DND-41 (cell line): ENCODE results near the gene ZIC1.

Experiments used
- ATAC-seq: fragments of 200-7000 bp; cut with Tn5 transposase; 3 replicates; pipeline ENCODE4 v1.9.1; 2021; ENCODE audit warnings: low read depth; ENCODE audit not compliant: insufficient read depth
- DNase-seq: peaks from one replicate; pipeline ENCODE4 v3.0.0-alpha.2; 2020
- H2AFZ ChIP-seq: 2 replicates; pipeline ENCODE4 v1.6.0; 2012; ENCODE audit warnings: low read depth, low read length
- H3K27ac ChIP-seq: 2 replicates; pipeline ENCODE4 v1.5.1; 2012; ENCODE audit warnings: low read length, inconsistent platforms
- H3K27me3 ChIP-seq: fragments of 200-600 bp; sonication (generic); 2 replicates; pipeline ENCODE4 v1.6.0; 2012; ENCODE audit warnings: low read length, mild to moderate bottlenecking, inconsistent platforms; ENCODE audit not compliant: insufficient read depth, poor library complexity
- H3K36me3 ChIP-seq: 2 replicates; pipeline ENCODE4 v1.5.1; 2012; ENCODE audit warnings: low read length, inconsistent platforms; ENCODE audit not compliant: insufficient read depth
- H3K4me1 ChIP-seq: 2 replicates; pipeline ENCODE4 v1.5.1; 2012; ENCODE audit warnings: mild to moderate bottlenecking, low read length; ENCODE audit not compliant: insufficient read depth
- H3K4me2 ChIP-seq: 2 replicates; pipeline ENCODE4 v1.6.0; 2012; ENCODE audit warnings: mild to moderate bottlenecking, moderate library complexity, low read length, inconsistent platforms; ENCODE audit not compliant: insufficient read depth
- H3K4me3 ChIP-seq, 2 experiments: fragments of 200-600 bp in 1 of 2; shearing (Covaris generic) in 1 of 2; 2 replicates each; pipeline ENCODE4 v1.5.1; 2012 to 2016; ENCODE audit warnings: inconsistent platforms in 2 of 2, low read length in 2 of 2, mild to moderate bottlenecking in 2 of 2, low read depth in 1 of 2, moderate library complexity in 1 of 2
- H3K79me2 ChIP-seq: 2 replicates; pipeline ENCODE4 v1.6.0; 2012; ENCODE audit warnings: low read length, inconsistent platforms; ENCODE audit not compliant: insufficient read depth
- H3K9ac ChIP-seq: 2 replicates; pipeline ENCODE4 v1.6.0; 2012; ENCODE audit warnings: low read depth, mild to moderate bottlenecking, inconsistent platforms, low read length, moderate library complexity
- H3K9me3 ChIP-seq: 2 replicates; pipeline ENCODE4 v1.5.1; 2012; ENCODE audit warnings: low read length, moderate library complexity, mild to moderate bottlenecking, inconsistent platforms; ENCODE audit not compliant: insufficient read depth, severe bottlenecking
- H4K20me1 ChIP-seq: 2 replicates; pipeline ENCODE4 v1.6.0; 2012; ENCODE audit warnings: low read length; ENCODE audit not compliant: insufficient read depth
- EZH2 ChIP-seq: IDR thresholded peaks from 3 replicates; pipeline ENCODE4 v1.6.1; 2012; ENCODE audit warnings: borderline replicate concordance, low read depth, mild to moderate bottlenecking, moderate library complexity, low read length, inconsistent platforms; ENCODE audit not compliant: severe bottlenecking
- TF ChIP-seq, protein P1 (sequence below): IDR thresholded peaks from 2 replicates; pipeline ENCODE4 v1.5.1; 2012; ENCODE audit warnings: borderline replicate concordance, low read length, moderate library complexity, mild to moderate bottlenecking; ENCODE audit not compliant: poor library complexity, severe bottlenecking; ENCODE audit errors: extremely low read depth

Gene ZIC1

GRCh38 chr3:147406028-147406931 is 2.9 kb upstream of the ZIC1 start, which contains the start of gene ZIC4:
TSS of gene ZIC4 (minus strand) at chr3:147406543. CDS start at chr3:147402797, 3,746 bp downstream.
- Histone ChIP-seq H3K9ac (no peak within 1 kb of the TSS), H3K36me3 (no peaks in the 10 kb centered on the region), H3K9me3 (peaks cover 10% of the 10 kb centered on the region), H3K79me2 (no peaks in the 10 kb centered on the region), H3K4me3 (no peak within 1 kb of the TSS), H3K27ac (no peak within 1 kb of the TSS), H3K4me2 (no peak within 1 kb of the TSS), H4K20me1 (no peaks in the 10 kb centered on the region), H2AFZ (no peak within 1 kb of the TSS), H3K27me3 (no peaks in the 10 kb centered on the region), H3K4me1 (no peaks in the 10 kb centered on the region)
- ATAC-seq (no peak), DNase-seq (no peak)
- TF ChIP-seq EZH2 = no peak
- TF ChIP-seq, protein P1, sequence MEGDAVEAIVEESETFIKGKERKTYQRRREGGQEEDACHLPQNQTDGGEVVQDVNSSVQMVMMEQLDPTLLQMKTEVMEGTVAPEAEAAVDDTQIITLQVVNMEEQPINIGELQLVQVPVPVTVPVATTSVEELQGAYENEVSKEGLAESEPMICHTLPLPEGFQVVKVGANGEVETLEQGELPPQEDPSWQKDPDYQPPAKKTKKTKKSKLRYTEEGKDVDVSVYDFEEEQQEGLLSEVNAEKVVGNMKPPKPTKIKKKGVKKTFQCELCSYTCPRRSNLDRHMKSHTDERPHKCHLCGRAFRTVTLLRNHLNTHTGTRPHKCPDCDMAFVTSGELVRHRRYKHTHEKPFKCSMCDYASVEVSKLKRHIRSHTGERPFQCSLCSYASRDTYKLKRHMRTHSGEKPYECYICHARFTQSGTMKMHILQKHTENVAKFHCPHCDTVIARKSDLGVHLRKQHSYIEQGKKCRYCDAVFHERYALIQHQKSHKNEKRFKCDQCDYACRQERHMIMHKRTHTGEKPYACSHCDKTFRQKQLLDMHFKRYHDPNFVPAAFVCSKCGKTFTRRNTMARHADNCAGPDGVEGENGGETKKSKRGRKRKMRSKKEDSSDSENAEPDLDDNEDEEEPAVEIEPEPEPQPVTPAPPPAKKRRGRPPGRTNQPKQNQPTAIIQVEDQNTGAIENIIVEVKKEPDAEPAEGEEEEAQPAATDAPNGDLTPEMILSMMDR = no peak

- Histone ChIP-seq H3K9ac (no peak overlapping the region), H4K20me1 (no peaks in the 10 kb centered on the region), H3K4me2 (no peak overlapping the region), H3K9me3 (peaks cover 10% of the 10 kb centered on the region), H3K4me3 (no peak overlapping the region), H3K4me1 (no peaks in the 10 kb centered on the region), H3K27ac (no peak overlapping the region), H3K36me3 (no peaks in the 10 kb centered on the region), H3K27me3 (no peaks in the 10 kb centered on the region), H2AFZ (no peak overlapping the region), H3K79me2 (no peaks in the 10 kb centered on the region)
- DNase-seq = no peak
- no peak for ATAC-seq
- TF ChIP-seq, protein P1 = no peak
- no peak for TF ChIP-seq EZH2
Observed at GRCh38 chr3:147407114-147407497, 2.1 kb upstream of the ZIC1 start.

DNA sequence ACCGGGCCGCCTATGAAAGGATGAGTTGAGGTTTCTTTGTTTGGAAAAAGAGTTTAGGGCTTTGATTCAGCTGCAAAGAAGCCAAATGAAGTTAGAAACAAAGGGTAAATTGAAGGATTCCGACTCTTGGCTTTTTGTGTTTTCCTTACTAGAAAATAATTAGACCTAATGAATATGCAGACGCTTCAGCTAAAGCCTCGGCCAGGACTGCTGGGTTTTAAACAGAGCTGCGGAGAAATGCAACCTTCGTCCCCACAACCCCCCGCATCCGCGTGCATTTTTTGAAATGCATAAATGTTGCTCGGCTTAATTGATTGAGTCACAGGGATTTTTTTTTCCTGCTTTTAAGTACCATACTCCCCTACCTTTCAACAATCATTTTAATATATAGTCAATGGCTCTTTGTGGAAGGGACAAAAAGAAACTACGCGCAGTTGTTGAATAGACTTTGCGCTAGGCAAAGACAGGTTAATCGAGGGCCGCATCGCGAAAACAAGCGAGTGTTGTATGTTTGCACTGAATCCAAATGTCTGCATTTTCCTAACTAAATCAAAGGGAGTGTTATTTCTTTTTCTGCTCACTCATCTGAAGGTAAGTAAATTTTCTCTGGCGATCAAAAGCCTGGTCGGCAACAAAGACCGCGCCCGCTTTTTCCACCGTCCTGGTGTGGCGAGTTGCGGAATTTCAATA is 1.5 kb upstream of the ZIC1 start:
- DNase-seq = no peak
- Histone ChIP-seq H3K4me1 (no peaks in the 10 kb centered on the region), H3K4me2 (no peak overlapping the region)

More for the DNA sequence above, 1.5 kb upstream of the ZIC1 start:
- Histone ChIP-seq H3K4me3 (no peak overlapping the region), H2AFZ (no peak overlapping the region), H3K79me2 (no peaks in the 10 kb centered on the region), H3K9me3 (peaks cover 10% of the 10 kb centered on the region), H3K9ac (no peak overlapping the region), H3K36me3 (no peaks in the 10 kb centered on the region), H3K27me3 (no peaks in the 10 kb centered on the region), H4K20me1 (no peaks in the 10 kb centered on the region), H3K27ac (no peak overlapping the region)
- TF ChIP-seq EZH2 = no peak
- TF ChIP-seq, protein P1 = no peak
- ATAC-seq = no peak
